Common myeloid progenitor, CD34-positive (primary cell): ENCODE results near the gene HOXC9.

Source experiments
- CTCF ChIA-PET: fragments of 350-600 bp; sonication (Branson Sonifier 250); formaldehyde crosslinking; loops from one replicate; lab custom pipeline; 2021; ENCODE audit warnings: antibody characterized with exemption; lab: Charles Lee
- POLR2A ChIA-PET: fragments of 350-600 bp; sonication (Branson Sonifier 250); formaldehyde crosslinking; loops from one replicate; lab custom pipeline; 2021; ENCODE audit warnings: antibody characterized with exemption; lab: Charles Lee
- DNase-seq, 3 donors: peaks; one replicate each; pipeline versions ENCODE4 v3.0.0 to v3.0.0-alpha.2; 2013
- H3K27ac ChIP-seq, 2 experiments: 1 replicate in 1 of 2; 2 replicates in 1 of 2; pipeline ENCODE4 v1.7.0; 2013; ENCODE audit warnings: inconsistent platforms in 2 of 2, low read length in 2 of 2, mild to moderate bottlenecking in 2 of 2, low read depth in 1 of 2, moderate library complexity in 1 of 2; ENCODE audit not compliant: severe bottlenecking in 2 of 2, insufficient read depth in 1 of 2, poor library complexity in 1 of 2
- H3K27me3 ChIP-seq, 5 experiments: replicated peaks in 2 of 5; 1 replicate in 3 of 5; 2 replicates in 2 of 5; pipeline versions ENCODE4 v1.6.1 to v1.7.0; 2013; ENCODE audit warnings: low read length in 4 of 5, mild to moderate bottlenecking in 2 of 5, moderate library complexity in 2 of 5, inconsistent platforms in 1 of 5; ENCODE audit not compliant: insufficient read depth in 5 of 5, control insufficient read depth in 4 of 5
- H3K36me3 ChIP-seq, 4 experiments: 1 replicate in 2 of 4; 2 replicates in 2 of 4; pipeline versions ENCODE4 v1.6.1 to v1.7.0; 2013; ENCODE audit warnings: low read length in 3 of 4, control low read depth in 1 of 4, mild to moderate bottlenecking in 1 of 4; ENCODE audit not compliant: control insufficient read depth in 4 of 4, insufficient read depth in 4 of 4
- H3K4me1 ChIP-seq, 4 experiments: 1 replicate in 3 of 4; 2 replicates in 1 of 4; pipeline versions ENCODE4 v1.6.1 to v1.7.1; 2013; ENCODE audit warnings: low read length in 3 of 4, mild to moderate bottlenecking in 3 of 4, control low read depth in 1 of 4, inconsistent platforms in 1 of 4, moderate library complexity in 1 of 4; ENCODE audit not compliant: control insufficient read depth in 4 of 4, insufficient read depth in 4 of 4; ENCODE audit errors: control extremely low read depth in 1 of 4
- H3K4me3 ChIP-seq, 7 experiments: 1 replicate in 4 of 7; 2 replicates in 3 of 7; pipeline versions ENCODE4 v1.5.1 to v1.7.0; 2013; ENCODE audit warnings: mild to moderate bottlenecking in 7 of 7, low read length in 6 of 7, moderate library complexity in 6 of 7, inconsistent platforms in 2 of 7, low read depth in 2 of 7, control low read depth in 1 of 7; ENCODE audit not compliant: insufficient read depth in 4 of 7, control insufficient read depth in 1 of 7; ENCODE audit errors: extremely low read depth in 1 of 7
- H3K9me3 ChIP-seq, 5 experiments: 1 replicate in 4 of 5; 2 replicates in 1 of 5; pipeline versions ENCODE4 v1.6.1 to v1.7.1; 2013; ENCODE audit warnings: low read length in 4 of 5, mild to moderate bottlenecking in 2 of 5, inconsistent platforms in 1 of 5, low read depth in 1 of 5, moderate library complexity in 1 of 5; ENCODE audit not compliant: control insufficient read depth in 4 of 5, insufficient read depth in 2 of 5; ENCODE audit errors: control extremely low read depth in 1 of 5
- WGBS: methylation state at CpG from one replicate; pipeline ENCODE4 v1.1.5; 2013; ENCODE audit not compliant: insufficient coverage; 5-methylcytosine and 5-hydroxymethylcytosine counted together

The HOXC9 gene

GRCh38 chr12:53988541-53989226 is 11.3 kb upstream of the HOXC9 start:
- WGBS: 0% methylated on average over 1 of the region's 5 CpGs
- Histone ChIP-seq H3K4me1 (peaks cover 0 to 24% (median 16%) of the 10 kb centered on the region in 4 experiments), H3K27me3 (peaks cover 36 to 99% (median 60%) of the 10 kb centered on the region in 5 experiments), H3K36me3 (no peaks in the 10 kb centered on the region), H3K27ac (no peak overlapping the region), H3K9me3 (peaks cover 0 to 6% (median 0%) of the 10 kb centered on the region in 5 experiments), H3K4me3 (no peak overlapping the region)
- CTCF ChIA-PET: interaction anchor here (1.1 to 5.6 kb wide), 19 partner anchors 11 to 233 kb away, joined by 3 to 46 read pairs (median 5); partner anchors contain the start of gene HOXC9
- POLR2A ChIA-PET: no interaction called here
- no peak for DNase-seq

DNA sequence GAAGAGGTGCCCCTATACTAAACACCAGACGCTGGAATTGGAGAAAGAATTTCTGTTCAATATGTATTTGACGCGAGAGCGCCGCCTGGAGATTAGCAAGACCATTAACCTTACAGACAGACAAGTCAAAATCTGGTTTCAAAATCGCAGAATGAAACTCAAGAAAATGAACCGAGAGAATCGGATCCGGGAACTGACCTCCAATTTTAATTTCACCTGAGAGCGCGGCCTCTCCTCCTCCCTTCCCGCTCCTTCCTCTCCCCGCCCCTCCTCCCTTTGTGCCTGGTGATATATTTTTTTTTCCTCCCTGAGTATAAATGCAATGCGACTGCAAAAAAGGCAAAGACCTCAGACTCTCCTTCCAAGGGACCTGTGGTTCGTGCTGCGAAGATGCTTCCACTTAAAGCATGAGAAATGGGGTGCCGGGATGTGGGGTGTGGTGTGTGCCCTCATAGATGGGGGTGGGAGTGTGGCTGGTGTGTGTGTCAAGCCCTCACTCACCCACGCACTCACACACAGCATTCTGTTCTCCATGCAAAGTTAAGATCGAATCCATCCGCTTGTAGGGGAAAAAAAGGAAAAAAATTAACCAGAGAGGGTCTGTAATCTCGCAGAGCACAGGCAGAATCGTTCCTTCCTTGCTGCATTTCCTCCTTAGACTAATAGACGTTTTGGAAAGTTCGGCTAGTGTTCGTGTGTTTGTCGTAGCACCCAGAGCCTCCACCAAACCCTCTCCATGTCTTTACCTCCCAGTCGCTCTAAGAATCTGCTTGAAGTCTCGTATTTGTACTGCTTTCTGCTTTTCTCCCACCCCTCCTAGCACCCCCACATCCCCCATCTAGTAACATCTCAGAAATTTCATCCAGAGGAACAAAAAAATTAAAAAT is 10.5 kb upstream of the HOXC9 start:
- no peak overlapping the region for H3K4me3 ChIP-seq
- H3K36me3 ChIP-seq: no peaks in the 10 kb centered on the region
- WGBS: under 1% methylated on average over 20 of the region's 28 CpGs
- peaks cover 0 to 2% (median 0%) of the 10 kb centered on the region in 5 experiments for H3K9me3 ChIP-seq
- ChIA-PET POLR2A (no interaction called here), CTCF (interaction anchor here (0.9 to 5.6 kb wide), 12 partner anchors 10 to 235 kb away, joined by 3 to 46 read pairs (median 6); partner anchors contain the start of genes HOXC12 and HOXC9)
- peak; percentile 60 to 77 (median 74) for DNase-seq
- peaks cover 0 to 21% (median 11%) of the 10 kb centered on the region in 4 experiments for H3K4me1 ChIP-seq
- no peak overlapping the region for H3K27ac ChIP-seq
- peaks cover 33 to 99% (median 62%) of the 10 kb centered on the region in 5 experiments for H3K27me3 ChIP-seq

- Histone ChIP-seq H3K27ac (no peak overlapping the region), H3K36me3 (no peaks in the 10 kb centered on the region), H3K4me1 (peaks cover 0 to 24% (median 14%) of the 10 kb centered on the region in 4 experiments), H3K4me3 (no peak overlapping the region), H3K27me3 (peaks cover 33 to 100% (median 66%) of the 10 kb centered on the region in 5 experiments), H3K9me3 (peaks cover 0 to 2% (median 0%) of the 10 kb centered on the region in 5 experiments)
- DNase-seq: no peak
- ChIA-PET POLR2A (no interaction called here), CTCF (interaction anchor here (0.6 to 3.8 kb wide), 14 partner anchors 11 to 234 kb away, joined by 3 to 23 read pairs (median 3); partner anchors contain the start of genes HOXC12, HOXC5 and HOXC9)
- WGBS: 7% methylated on average over 13 of the region's 27 CpGs
Measured at GRCh38 chr12:53990311-53991076, 9.5 kb upstream of the HOXC9 start.

DNA sequence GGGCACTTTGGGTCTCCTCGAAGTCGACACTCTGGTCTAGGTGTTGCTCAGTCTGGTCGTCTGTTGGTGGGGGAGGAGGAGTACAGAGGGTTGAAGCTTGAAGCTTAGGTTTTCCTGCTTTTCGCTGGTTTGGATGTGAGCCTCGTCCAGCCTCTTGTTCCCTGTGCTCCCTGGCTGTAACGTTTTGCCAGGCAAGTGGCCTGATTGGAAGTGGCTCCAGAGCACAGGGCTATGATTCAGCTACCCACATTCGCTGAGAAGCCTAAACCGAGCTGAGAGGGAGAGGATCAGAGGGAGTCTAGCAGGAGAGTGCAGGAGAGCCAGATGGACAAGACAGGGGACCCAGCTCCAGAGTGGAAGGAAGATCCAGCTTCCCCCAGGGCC is 8.9 kb upstream of the HOXC9 start:
- Histone ChIP-seq H3K36me3 (no peaks in the 10 kb centered on the region), H3K4me3 (no peak overlapping the region), H3K9me3 (peaks cover 0 to 2% (median 0%) of the 10 kb centered on the region in 5 experiments), H3K27ac (no peak overlapping the region), H3K4me1 (peaks cover 0 to 25% (median 13%) of the 10 kb centered on the region in 4 experiments), H3K27me3 (peaks cover 33 to 100% (median 66%) of the 10 kb centered on the region in 5 experiments)
- 6% methylated on average over 7 of the region's 8 CpGs for WGBS
- no peak for DNase-seq
- POLR2A ChIA-PET: no interaction called here
- CTCF ChIA-PET: interaction anchor here (0.6 to 3.8 kb wide), 13 partner anchors 11 to 226 kb away, joined by 3 to 23 read pairs (median 4); partner anchors contain the start of genes HOXC12, HOXC5 and HOXC9

DNA sequence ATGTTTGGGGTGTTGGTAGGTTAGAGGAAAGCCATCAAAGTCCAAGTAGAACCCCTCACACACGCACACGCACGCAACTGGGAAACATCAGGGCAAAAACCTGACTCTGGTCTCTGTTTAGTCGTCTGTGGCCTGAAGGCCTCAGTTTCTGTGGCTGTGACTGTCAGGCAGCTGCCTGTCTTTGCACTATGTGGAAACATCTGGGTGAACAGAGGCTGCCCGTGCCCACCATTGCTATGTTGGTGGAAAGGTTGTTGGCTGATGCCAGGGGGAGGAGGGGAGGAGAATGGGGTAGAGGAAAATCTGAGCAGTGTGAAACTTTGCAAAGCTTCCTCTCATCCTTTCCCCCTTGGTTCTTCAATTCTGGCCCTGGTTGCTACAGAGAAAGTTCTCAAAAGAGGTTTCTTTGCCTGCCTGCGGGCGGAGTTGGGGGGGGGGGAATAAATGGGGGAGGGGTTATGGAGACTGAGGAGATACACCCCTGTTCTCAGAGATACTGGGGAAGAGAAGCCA is 7.5 kb upstream of the HOXC9 start:
- DNase-seq: no peak
- Histone ChIP-seq H3K4me3 (no peak overlapping the region), H3K36me3 (no peaks in the 10 kb centered on the region), H3K27me3 (peaks cover 21 to 100% (median 68%) of the 10 kb centered on the region in 5 experiments), H3K27ac (no peak overlapping the region), H3K9me3 (no peaks in the 10 kb centered on the region), H3K4me1 (peaks cover 0 to 25% (median 13%) of the 10 kb centered on the region in 4 experiments)
- ChIA-PET CTCF (interaction anchor here (1.1 to 3.8 kb wide), 8 partner anchors 8 to 222 kb away, joined by 3 to 23 read pairs (median 4); partner anchors contain the start of genes HOXC10 and HOXC9), POLR2A (interaction anchor here (0.5 kb wide), 1 partner anchor 225 kb away, joined by 3 read pairs; no protein-coding TSS in a partner anchor)
- WGBS: no CpG with 5 or more reads among the region's 7 CpGs
